Adrenal gland (tissue), 5 donors: Measurements from ENCODE around the gene DUSP18.

Experiments used
- POLR2A ChIP-seq, 2 donors: fragments of 450-650 bp; IDR thresholded peaks; one replicate each; pipeline ENCODE4 v1.6.1; 2017; ENCODE audit warnings: antibody characterized with exemption in 2 of 2, mild to moderate bottlenecking in 2 of 2, moderate library complexity in 1 of 2
- TF ChIP-seq, protein P1 (sequence below), 6 experiments: fragments of 450-650 bp in 4 of 6; fragments of 200-600 bp in 2 of 6; sonication (generic) in 1 of 6; IDR thresholded peaks; 1 replicate in 5 of 6; 2 replicates in 1 of 6; pipeline versions ENCODE4 v1.5.1 to v1.8.0; 2016 to 2021; ENCODE audit warnings: antibody characterized with exemption in 6 of 6, mild to moderate bottlenecking in 2 of 6, moderate library complexity in 1 of 6
- donor health status: DM: no; HTN: no; CAD: no.

DNA sequence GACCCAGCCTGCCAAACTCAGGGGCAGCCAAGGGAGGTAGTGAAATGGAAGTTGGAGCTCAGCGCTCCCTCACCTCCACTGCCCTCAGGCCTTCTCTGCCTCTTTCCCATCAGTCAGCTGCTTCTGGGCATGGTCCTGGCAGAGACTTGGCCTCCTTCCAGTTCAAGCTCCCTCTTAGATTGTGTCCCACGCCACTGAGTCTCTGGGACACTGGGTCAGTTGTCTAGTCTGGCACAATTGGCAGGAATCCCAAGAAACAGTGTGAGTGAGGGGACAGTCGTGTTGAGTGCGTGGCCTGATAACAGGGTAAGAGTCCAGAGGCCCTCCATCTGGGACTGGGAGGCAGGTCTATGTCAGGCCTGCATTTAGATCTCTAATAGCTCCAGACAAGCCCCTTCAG is 39.2 kb downstream of the DUSP18 start:
- TF ChIP-seq, protein P1, sequence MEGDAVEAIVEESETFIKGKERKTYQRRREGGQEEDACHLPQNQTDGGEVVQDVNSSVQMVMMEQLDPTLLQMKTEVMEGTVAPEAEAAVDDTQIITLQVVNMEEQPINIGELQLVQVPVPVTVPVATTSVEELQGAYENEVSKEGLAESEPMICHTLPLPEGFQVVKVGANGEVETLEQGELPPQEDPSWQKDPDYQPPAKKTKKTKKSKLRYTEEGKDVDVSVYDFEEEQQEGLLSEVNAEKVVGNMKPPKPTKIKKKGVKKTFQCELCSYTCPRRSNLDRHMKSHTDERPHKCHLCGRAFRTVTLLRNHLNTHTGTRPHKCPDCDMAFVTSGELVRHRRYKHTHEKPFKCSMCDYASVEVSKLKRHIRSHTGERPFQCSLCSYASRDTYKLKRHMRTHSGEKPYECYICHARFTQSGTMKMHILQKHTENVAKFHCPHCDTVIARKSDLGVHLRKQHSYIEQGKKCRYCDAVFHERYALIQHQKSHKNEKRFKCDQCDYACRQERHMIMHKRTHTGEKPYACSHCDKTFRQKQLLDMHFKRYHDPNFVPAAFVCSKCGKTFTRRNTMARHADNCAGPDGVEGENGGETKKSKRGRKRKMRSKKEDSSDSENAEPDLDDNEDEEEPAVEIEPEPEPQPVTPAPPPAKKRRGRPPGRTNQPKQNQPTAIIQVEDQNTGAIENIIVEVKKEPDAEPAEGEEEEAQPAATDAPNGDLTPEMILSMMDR (IDR thresholded peaks at IDR 0.05) = no peak
- TF ChIP-seq POLR2A (IDR thresholded peaks at IDR 0.05) = no peak
